GM21360 (cell line): Measurements from ENCODE around the gene IL13.

ENCODE experiments used
- ATAC-seq: cut with Tn5 transposase; IDR thresholded peaks from one replicate; pipeline ENCODE4 v1.9.1; 2021; ENCODE audit warnings: mild to moderate bottlenecking, moderate library complexity; ENCODE audit not compliant: unreplicated experiment

IL13 gene

DNA sequence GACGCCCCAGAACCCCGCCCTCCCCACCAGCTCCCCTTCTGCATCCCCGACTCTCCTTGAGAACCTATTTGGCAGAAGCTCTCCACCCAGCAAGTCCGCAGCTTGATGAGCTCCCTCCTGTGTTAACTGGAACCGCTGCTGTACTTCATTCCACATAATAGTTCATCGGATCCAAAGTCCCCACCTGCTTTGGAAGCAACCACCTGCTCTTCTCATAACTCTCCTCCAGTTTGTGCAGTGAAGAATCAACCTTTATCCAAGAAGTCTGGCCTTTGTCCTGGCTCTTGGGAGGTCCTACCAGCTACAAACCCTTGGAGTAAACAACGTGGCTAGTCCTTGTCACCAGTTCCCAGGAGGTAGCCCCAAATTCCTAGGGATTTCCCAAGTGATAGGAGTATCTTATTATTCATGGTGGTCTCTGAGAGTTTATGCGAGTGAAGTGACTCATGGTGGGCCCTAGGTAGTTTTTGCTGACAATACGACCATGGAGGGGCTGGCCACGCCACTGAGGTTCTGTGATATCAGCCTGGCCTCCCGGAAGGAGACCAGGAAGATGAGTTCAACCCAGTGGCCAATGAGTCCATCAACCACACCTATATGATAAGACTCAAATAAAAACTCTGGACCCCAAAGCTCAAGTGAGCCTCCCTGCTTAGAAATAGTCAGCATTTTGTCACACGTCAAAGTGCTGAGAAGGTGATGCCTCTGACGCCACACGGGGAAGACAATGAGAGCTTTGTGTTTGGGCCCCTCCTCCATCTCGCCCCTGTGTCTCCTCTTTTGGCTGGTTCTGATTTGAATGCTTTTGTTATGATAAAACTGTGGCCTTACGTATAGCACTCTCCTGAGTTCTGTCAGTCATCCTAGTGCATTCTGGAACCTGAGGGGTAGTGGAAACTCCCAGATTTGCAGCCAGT lies 12.3 kb downstream of the IL13 start:
- no peak for ATAC-seq

GRCh38 chr5:132671000-132671399 lies 13.0 kb downstream of the IL13 start:
- ATAC-seq, result no peak

- no peak for ATAC-seq
Measured at GRCh38 chr5:132673488-132673887, 15.5 kb downstream of the IL13 start.

- no peak for ATAC-seq
Measured at GRCh38 chr5:132673939-132674630, 16.1 kb downstream of the IL13 start, which contains the start of gene IL4. IL4 (plus strand) TSS chr5:132673989; CDS start chr5:132674051, 62 bp downstream.

- ATAC-seq, result peak; percentile 68
Measured at GRCh38 chr5:132674671-132675506, 16.9 kb downstream of the IL13 start.

DNA sequence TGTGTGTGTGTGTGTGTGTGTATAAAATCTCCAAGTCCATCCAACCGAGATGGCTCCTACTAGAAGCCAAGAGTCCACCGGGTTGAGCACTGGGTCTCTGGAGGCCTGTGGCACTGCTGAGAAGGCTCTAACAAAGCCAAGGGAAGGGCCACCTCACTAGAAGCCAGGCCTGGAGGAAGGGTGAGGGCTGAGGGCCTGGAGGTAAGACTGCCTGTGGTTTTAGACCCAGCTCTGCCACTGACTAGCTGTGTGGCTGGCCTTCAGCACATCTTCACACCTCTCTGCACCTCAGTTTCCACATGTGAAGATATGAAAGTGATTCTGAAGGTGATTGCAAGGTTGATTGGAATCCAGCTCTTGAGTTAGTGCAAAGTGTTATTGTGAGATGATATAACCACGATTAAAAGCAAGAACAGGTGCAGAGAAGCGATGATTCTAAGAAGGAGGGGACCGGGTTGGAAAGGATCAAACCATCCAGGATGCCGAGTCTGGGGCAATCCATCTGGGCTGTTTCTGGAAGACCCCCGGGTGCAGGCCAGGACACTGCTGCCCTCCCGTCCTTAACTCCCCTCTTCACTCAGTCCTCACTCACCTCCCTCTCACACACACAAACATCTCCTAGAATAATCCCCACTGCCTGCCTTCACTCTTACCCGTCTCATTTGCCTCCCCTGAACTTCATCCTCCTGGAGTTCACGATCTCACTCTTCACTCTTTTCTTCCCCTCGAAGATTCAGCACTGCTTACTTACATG lies 18.1 kb downstream of the IL13 start:
- no peak for ATAC-seq

DNA sequence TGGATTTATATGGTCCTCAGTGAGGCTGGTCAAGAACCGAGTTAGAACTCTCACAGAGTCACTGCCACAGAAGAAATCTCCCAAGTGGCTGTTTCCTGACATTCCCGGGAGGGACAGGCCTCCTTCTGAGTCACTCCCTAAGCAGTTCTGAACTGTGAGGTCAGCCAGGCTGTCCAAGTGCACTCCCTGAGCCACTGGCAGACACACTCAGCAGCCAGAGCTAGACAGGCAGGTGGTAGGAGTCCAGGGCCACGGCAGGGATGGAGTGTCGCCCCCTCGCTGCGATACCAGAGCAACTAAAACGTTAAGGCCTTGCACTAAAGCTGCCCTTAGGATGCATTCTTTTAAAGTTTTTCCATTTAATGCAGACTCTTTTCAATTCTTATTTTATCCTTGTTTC lies 19.2 kb downstream of the IL13 start:
- no peak for ATAC-seq

DNA sequence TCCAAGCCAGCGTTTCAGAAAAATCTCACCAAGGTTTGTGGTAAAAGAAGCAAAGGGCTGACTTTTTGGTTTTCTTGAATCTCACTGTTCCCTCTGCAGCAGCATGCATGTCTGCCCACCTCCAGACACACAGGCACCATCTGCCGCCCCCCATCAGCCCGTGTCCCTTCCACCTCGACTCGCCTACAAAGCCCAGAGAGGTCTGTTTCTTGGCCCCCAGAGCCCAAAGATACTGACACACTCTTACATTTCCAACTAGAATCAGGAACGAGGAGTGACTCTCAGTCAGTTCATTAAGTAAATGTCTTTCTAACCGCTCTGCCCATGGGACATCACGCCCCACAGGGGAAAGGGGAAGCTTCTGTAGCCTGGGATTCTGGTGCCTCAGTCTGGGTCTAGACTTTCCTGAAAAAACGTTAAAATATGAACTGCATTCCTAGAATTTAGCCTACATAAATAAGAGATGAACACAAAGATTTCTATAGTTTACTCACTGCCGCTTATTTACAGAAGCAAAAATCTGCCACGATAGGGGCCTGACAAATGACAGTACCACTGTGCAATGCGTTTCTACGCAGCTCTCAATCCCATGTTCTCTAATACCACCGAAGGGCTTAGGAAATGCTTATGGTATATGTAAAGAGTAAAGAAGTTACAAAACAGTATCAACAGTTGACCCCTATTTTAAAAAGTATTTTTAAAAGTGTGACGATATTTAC lies 19.9 kb downstream of the IL13 start:
- ATAC-seq, result no peak

DNA sequence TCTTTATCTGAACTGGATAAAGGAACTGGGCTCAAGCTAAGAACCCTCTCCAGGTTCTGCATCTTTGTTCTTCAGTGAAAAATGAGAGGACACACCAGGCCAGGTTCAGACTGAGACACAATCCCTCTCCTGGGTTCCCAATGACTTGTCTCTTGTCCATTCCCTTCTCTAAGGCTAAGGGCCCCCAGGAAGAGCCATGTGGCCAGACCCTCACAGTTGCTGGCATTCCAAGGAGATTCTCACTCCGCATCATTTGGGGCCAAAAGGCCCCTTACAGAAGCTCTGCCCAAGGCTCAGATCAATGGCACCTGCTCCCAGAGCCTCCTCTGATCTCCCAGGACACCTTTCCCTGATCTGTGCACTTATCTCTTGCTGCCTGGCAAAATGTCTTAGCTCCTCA lies 20.8 kb downstream of the IL13 start:
- no peak for ATAC-seq

DNA sequence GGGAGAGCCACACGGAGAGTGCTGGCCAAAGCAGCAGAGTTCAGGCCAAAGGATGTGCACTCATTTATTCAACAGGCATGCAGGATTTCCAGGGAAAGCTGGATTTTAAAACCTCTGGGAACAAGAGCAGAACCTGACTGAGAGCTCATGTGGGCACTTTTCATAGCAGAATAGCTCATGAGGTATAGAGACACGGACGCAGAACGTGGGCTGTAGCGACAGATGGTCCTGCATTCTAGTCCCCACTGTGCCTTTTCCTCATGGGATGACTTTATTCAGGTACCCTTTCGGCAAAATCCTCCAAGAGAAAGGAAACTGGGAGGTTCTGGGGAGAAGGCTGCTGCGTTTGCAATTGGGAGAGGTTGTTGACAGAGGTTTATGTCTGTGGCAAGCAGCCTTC lies 21.2 kb downstream of the IL13 start:
- ATAC-seq, result no peak

GRCh38 chr5:132679717-132680380 lies 21.9 kb downstream of the IL13 start:
- no peak for ATAC-seq

DNA sequence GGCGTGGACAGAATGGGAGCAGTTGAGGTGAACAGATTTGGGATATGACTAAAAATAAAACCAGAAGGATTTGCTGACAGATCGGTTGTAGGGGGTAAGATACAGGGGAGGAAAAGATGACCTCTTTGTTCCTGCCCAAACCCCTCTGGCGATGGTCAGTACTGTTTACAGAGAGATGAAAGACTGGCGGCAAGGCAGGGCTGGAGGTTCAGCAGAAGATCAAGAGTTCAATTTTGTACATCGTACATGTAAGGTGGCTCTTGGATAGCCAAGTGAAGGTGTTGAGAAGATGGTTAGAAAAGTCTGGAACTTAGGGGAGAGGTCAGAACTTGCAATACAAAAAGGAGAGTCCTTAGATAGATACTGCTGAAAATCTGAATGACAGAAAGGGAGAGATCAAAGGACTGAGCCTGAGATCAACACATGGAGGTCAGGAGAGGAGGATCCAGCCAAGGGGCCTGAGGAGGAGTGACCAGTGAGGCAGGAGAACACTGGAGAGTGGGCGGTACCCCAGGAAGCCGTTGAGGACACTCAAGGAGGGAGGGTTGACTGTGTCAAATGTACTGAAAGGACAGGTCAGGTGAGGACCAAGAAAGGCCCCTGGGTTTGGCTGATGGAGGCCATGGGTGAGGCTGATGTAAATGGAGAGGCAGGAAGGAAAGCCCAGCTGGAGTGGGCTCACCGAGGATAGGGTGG lies 23.0 kb downstream of the IL13 start:
- no peak for ATAC-seq

GRCh38 chr5:132681476-132681831 lies 23.5 kb downstream of the IL13 start:
- ATAC-seq, result no peak

DNA sequence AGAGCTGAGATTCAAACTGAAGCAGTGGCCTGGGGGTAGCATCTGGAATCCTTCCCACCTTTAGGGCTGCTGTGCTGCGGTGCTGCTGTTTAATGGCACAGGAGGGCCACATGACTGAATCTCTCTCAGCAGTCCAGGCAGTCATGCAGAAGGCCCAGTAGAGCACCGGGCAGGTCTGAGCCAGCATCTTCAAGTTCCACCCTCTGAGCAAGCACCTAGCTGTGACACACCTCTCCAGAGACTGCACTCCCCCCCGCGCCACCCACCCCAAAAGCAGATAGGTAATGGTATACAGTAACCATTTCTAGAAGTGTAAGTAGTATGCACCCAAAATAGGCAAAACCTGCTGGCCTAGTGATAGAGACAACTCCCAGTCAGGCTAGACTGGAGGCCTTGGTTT lies 24.0 kb downstream of the IL13 start:
- no peak for ATAC-seq

- no peak for ATAC-seq
Measured at GRCh38 chr5:132684491-132684890, 26.5 kb downstream of the IL13 start.

GRCh38 chr5:132684922-132685720 lies 27.1 kb downstream of the IL13 start:
- ATAC-seq, result no peak

DNA sequence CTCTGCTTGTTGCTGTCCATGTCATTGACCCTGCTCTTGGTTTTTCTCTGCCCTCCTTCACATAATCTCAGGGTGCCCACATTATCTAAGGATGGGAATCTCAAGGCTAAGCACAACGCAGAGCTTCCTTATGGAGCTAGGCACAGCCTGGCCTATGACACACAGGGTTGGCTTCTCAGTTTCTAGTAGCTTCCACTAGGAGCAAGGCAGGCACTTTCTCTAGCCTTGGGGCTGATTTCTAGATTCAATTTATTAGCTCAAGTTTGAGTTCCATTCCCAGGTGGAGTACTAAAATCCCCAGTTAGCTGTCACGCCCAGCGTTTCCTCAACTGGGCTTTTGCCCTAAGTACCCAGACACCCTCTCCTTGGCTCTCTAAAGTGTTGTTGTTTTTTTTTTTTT lies 28.2 kb downstream of the IL13 start:
- no peak for ATAC-seq

DNA sequence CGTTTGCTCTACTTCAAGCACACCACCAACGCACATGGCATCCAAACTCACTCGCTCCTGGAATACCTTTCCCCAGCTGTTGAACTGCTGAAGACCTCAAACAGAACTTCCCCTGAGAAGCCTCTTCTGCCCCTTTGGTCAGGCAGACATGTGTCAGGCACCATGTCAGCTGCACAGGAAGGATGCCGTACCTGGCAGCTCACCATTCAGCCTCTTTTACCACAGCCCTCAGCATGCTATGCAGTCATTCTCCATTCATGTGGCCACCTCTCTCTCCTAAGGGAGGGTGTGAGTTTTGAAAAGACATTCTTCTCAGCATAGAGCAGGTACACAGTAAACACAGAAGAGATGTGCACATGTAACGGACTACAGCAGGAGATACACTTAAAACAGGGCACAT lies 30.0 kb downstream of the IL13 start:
- ATAC-seq, result no peak
